ENCODE measurements around the gene CYP4F8. TPM values are rescaled to one million over a fixed set of nuclear protein-coding genes. Genes with fewer than 3 reads are reported as not detected.

CYP4F8 gene
- total RNA-seq, 2 experiments from 2014 or later: not detected

DNA sequence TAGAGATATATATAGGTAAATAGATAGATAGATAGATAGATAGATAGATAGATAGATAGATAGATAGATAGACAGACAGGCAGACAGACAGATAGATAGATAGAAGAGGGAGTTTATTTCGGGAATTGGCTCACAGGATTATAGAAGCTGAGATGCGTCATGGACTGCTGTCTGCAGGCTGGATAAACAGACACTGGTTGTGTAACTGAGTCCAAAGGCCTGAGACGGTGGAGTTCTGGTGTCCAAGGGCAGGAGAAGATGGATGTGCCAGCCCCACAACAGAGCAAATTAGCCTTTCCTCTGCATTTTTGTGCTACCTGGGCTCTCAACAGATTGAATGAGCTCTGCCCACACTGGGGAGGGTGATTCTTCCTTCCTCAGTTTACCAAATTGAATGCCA is 28.4 kb downstream of the CYP4F8 start:
- no peak overlapping the region for H3K4me3 ChIP-seq (ENCODE audit: low read length)
- Mint-ChIP-seq H3K36me3 (ENCODE audit: low read depth) (no peaks in the 10 kb centered on the region), H3K9me3 (no peaks in the 10 kb centered on the region), H3K27me3 (peaks cover 30% of the 10 kb centered on the region), H3K27ac (no peak overlapping the region), H3K4me1 (ENCODE audit: low read depth) (no peaks in the 10 kb centered on the region), H3K4me3 (no peak overlapping the region)
- TF ChIP-seq, protein P1, sequence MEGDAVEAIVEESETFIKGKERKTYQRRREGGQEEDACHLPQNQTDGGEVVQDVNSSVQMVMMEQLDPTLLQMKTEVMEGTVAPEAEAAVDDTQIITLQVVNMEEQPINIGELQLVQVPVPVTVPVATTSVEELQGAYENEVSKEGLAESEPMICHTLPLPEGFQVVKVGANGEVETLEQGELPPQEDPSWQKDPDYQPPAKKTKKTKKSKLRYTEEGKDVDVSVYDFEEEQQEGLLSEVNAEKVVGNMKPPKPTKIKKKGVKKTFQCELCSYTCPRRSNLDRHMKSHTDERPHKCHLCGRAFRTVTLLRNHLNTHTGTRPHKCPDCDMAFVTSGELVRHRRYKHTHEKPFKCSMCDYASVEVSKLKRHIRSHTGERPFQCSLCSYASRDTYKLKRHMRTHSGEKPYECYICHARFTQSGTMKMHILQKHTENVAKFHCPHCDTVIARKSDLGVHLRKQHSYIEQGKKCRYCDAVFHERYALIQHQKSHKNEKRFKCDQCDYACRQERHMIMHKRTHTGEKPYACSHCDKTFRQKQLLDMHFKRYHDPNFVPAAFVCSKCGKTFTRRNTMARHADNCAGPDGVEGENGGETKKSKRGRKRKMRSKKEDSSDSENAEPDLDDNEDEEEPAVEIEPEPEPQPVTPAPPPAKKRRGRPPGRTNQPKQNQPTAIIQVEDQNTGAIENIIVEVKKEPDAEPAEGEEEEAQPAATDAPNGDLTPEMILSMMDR (IDR thresholded peaks at IDR 0.05): no peak
- no peak for DNase-seq
- peaks cover 0 to 2% of the 10 kb centered on the region in 2 experiments for H3K27me3 ChIP-seq (ENCODE audit: control insufficient read depth in 1 of 2, insufficient read depth in 2 of 2, low read length in 2 of 2)
- no peaks in the 10 kb centered on the region for H3K36me3 ChIP-seq (ENCODE audit: insufficient read depth, low read length)
- POLR2A ChIA-PET: no interaction called here
- CTCF ChIA-PET: no interaction called here
- H3K27ac ChIP-seq (ENCODE audit: low read depth in 1 of 2, low read length in 2 of 2): no peak overlapping the region
- H3K9me3 ChIP-seq (ENCODE audit: control insufficient read depth in 1 of 2, insufficient read depth in 1 of 2, low read length in 2 of 2): peaks cover 0 to 5% of the 10 kb centered on the region in 2 experiments
- no peak for ATAC-seq (ENCODE audit: poor library complexity)
- intact Hi-C loops (cut with DNase I, micrococcal nuclease): no loop called here
- peaks cover 4% of the 10 kb centered on the region for H3K4me1 ChIP-seq (ENCODE audit: insufficient read depth, low read length)

DNA sequence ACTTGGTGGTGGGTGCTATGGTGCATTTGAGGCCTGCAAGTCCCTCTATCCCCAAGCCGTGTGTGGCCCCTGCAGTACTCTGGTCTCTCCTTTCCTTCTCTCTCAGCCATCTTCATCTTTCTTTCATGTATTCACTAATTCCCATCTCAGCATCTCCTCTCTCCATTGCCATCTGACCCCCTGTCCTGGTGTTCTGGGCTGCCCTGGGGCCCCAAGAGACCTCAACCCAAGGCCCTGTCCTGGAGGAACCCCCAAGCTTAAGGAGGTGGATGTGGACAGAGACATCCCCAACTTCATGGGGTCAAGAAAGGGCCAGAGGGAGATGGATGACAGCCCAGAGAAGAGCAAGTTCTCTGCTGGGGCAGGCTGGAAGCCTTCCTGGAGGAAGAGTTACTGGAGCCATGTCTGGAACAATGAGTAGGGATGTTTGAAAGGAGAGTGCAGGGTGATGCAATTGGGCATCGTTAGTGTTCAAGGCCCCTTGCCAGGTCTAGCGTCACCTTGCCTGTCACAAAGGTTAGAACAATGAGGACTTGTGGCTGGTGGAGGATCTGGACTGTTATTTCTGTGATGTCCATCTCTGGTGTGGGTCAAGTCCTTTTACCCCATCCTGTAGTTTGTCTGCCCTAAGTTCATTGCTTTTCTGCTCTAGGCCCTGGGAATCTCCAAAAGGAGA is 29.2 kb downstream of the CYP4F8 start:
- Histone ChIP-seq H3K27me3 (ENCODE audit: control insufficient read depth in 1 of 2, insufficient read depth in 2 of 2, low read length in 2 of 2) (peaks cover 0 to 2% of the 10 kb centered on the region in 2 experiments), H3K9me3 (ENCODE audit: control insufficient read depth in 1 of 2, insufficient read depth in 1 of 2, low read length in 2 of 2) (peaks cover 0 to 5% of the 10 kb centered on the region in 2 experiments), H3K36me3 (ENCODE audit: insufficient read depth, low read length) (no peaks in the 10 kb centered on the region), H3K4me1 (ENCODE audit: insufficient read depth, low read length) (peaks cover 4% of the 10 kb centered on the region), H3K27ac (ENCODE audit: low read depth in 1 of 2, low read length in 2 of 2) (no peak overlapping the region), H3K4me3 (ENCODE audit: low read length) (no peak overlapping the region)
- TF ChIP-seq, protein P1 (IDR thresholded peaks at IDR 0.05): no peak
- CTCF ChIA-PET: no interaction called here
- DNase-seq (no peak), ATAC-seq (ENCODE audit: poor library complexity) (no peak)
- Mint-ChIP-seq H3K27ac (no peak overlapping the region), H3K4me1 (ENCODE audit: low read depth) (no peaks in the 10 kb centered on the region), H3K4me3 (no peak overlapping the region), H3K9me3 (no peaks in the 10 kb centered on the region), H3K27me3 (peaks cover 29% of the 10 kb centered on the region), H3K36me3 (ENCODE audit: low read depth) (no peaks in the 10 kb centered on the region)
- intact Hi-C loops (cut with DNase I, micrococcal nuclease): no loop called here
- POLR2A ChIA-PET: no interaction called here

DNA sequence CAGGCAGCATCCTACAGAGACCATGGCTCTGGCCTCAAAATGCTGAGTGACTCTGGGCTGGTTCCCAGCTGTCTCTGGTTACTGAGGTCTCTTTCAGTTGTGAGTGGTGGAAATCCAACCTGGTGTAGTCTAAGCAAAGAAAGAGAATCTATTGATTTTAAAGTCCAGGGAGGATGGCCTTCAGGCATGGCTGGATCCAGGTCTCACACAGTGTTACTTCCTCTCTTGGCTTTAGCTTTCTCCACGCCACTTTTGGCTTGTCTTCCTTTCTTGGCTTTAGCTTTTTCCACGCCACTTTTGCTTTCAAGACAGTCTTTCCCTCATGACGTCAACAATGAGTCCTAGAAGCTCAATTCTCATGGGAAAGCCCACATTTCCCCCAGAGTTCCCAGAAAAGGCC is 29.8 kb downstream of the CYP4F8 start:
- H3K36me3 ChIP-seq (ENCODE audit: insufficient read depth, low read length): no peaks in the 10 kb centered on the region
- H3K36me3 Mint-ChIP-seq (ENCODE audit: low read depth): no peaks in the 10 kb centered on the region
- H3K27me3 ChIP-seq (ENCODE audit: control insufficient read depth in 1 of 2, insufficient read depth in 2 of 2, low read length in 2 of 2): peaks cover 0 to 2% of the 10 kb centered on the region in 2 experiments
- no peak for DNase-seq
- H3K9me3 Mint-ChIP-seq: no peaks in the 10 kb centered on the region
- peaks cover 0 to 5% of the 10 kb centered on the region in 2 experiments for H3K9me3 ChIP-seq (ENCODE audit: control insufficient read depth in 1 of 2, insufficient read depth in 1 of 2, low read length in 2 of 2)
- ChIA-PET POLR2A (no interaction called here), CTCF (no interaction called here)
- TF ChIP-seq, protein P1 (IDR thresholded peaks at IDR 0.05): no peak
- H3K27ac Mint-ChIP-seq: no peak overlapping the region
- peaks cover 4% of the 10 kb centered on the region for H3K4me1 ChIP-seq (ENCODE audit: insufficient read depth, low read length)
- H3K4me1 Mint-ChIP-seq (ENCODE audit: low read depth): no peaks in the 10 kb centered on the region
- H3K4me3 ChIP-seq (ENCODE audit: low read length): no peak overlapping the region
- no peak overlapping the region for H3K4me3 Mint-ChIP-seq
- peaks cover 23% of the 10 kb centered on the region for H3K27me3 Mint-ChIP-seq
- no peak overlapping the region for H3K27ac ChIP-seq (ENCODE audit: low read depth in 1 of 2, low read length in 2 of 2)
- intact Hi-C loops (cut with DNase I, micrococcal nuclease): no loop called here
- ATAC-seq (ENCODE audit: poor library complexity): no peak

Measured in CD4-positive, alpha-beta T cell (primary cell).